Muscle of leg (tissue), 11 donors: Measurements from ENCODE around the gene SIPA1L3. TPM values are rescaled to one million over a fixed set of nuclear protein-coding genes. Genes with fewer than 3 reads are reported as not detected.

Source experiments
- DNase-seq: peaks from one replicate; pipeline ENCODE4 v3.0.0; 2013
- H3K27ac ChIP-seq: one replicate; pipeline ENCODE4 v1.5.1; 2013; ENCODE audit warnings: mild to moderate bottlenecking, low read length, control low read depth
- H3K27me3 ChIP-seq: one replicate; pipeline ENCODE4 v1.6.1; 2013; ENCODE audit warnings: low read length; ENCODE audit not compliant: control insufficient read depth, insufficient read depth
- H3K36me3 ChIP-seq: one replicate; pipeline ENCODE4 v1.6.1; 2013; ENCODE audit warnings: low read length; ENCODE audit not compliant: control insufficient read depth, insufficient read depth
- H3K4me1 ChIP-seq: one replicate; pipeline ENCODE4 v1.6.1; 2013; ENCODE audit warnings: low read length; ENCODE audit not compliant: control insufficient read depth, insufficient read depth
- H3K4me3 ChIP-seq: one replicate; pipeline ENCODE4 v1.5.1; 2013; ENCODE audit warnings: low read length, control low read depth
- H3K9me3 ChIP-seq: replicated peaks from 2 replicates; pipeline ENCODE4 v1.6.1; 2013; ENCODE audit warnings: low read depth, low read length; ENCODE audit not compliant: control insufficient read depth
- WGBS: methylation state at CpG from one replicate; pipeline ENCODE4 v1.1.5; 2013; ENCODE audit warnings: missing lambda C conversion rate; ENCODE audit not compliant: insufficient coverage; 5-methylcytosine and 5-hydroxymethylcytosine counted together
- polyA plus RNA-seq, 8 donors: library from polyadenylated mRNA; unstranded; fragments of 120-200 nt; gene quantifications; one replicate each; pipeline versions ENCODE4 v1.2.1 to v1.2.3, GENCODE V29; 2013; ENCODE audit warnings: inconsistent platforms in 1 of 8, low replicate concordance in 1 of 8; ENCODE audit not compliant: insufficient read length in 8 of 8, insufficient read depth in 1 of 8
- total RNA-seq: library from RNA; stranded (reverse); fragments of 120-200 nt; gene quantifications from one replicate; pipeline ENCODE4 v1.2.4, GENCODE V29; 2013

Gene SIPA1L3
- total and polyA plus RNA-seq, 9 donors: 6.8 to 13.8 (median 9.1) TPM

DNA sequence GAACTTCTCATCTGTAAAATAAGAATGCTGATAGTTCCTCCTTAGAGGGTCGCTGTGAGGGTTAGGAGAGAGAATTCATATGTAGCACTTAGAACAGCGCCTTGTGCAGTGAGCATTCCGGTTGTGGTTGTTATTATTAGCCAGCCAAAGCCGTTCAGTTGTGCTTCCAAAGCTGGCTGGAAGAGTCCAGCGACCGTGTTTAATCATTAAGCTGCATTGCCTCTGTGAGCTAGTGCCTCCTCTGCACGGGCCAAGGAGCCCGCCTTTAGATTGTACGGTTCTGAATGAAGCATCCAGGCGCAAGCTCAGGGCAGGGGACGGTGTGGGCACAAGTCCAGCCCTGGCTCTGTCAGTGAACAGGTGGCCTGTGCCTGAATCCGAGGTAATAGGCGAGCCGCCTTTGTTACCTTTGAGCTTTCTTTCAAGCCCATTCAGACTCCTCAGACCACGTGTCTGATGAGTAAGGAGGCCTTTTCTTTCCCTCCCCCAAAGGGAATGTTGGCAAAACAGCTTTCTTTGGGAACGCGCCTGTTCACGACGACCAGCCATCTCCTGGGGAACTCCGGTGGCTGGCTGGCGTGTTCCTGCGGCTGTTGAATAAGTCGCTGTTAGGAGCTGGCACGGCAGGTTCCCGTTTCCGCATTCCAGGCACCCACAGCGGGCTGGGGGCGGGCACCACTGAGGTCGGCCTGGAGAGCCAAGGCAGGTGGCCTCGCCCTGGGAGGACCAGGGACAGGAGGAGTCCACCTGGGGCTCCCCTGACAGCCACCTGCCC is 25.1 kb downstream of the SIPA1L3 start:
- peak; percentile 82 for DNase-seq
- WGBS: 22% methylated on average over 22 of the region's 30 CpGs
- H3K27ac ChIP-seq: no peak overlapping the region

DNA sequence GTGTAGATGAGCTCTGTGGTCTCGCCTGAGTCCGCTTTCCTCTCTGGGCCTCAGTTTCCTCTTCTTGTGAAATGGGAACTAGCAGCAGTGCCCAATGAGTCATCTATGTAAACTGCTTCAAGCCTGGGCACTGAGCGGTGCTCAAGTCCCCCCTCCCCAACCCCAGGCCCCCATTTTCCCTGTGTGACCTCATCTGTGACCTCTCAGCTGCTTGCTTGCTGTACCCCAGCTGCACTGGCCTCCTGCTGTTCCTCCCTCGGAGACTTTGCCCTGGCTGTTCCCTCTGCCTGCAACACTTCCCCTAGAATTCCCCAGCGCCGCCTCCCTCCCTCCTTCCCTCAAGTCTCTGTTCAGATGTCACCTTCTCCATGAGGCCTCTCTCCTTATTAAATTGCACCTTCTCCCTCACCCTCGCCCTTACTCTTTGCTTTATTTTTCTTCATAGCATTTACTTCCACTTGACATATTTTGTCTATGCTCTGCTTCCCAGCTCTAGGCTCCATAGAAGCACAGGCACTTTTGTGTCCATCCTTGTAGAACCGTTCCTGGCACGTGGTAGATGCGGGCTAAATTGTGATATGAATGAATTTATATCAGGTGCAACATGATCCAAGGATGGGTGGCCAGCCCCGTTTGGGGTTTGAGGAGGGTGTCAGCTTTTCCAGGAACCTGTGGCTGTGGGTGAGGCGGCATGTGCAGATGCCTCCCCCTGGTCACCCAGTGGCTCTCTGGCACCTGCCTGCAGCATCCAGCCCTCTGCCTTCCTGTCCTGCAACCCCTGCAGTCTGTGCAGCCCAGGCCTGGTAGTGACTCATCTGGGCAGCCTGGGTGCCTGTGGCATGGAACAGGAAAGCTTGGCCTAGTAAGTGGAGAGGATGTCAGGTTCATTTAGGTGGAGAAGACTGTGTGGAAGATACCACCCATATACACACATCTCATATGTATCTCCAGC is 26.3 kb downstream of the SIPA1L3 start:
- no peaks in the 10 kb centered on the region for H3K27me3 ChIP-seq
- peaks cover 10% of the 10 kb centered on the region for H3K9me3 ChIP-seq
- peaks cover 29% of the 10 kb centered on the region for H3K4me1 ChIP-seq
- 74% methylated on average over 8 of the region's 12 CpGs for WGBS
- no peak for DNase-seq
- H3K27ac ChIP-seq: peak overlapping the region; percentile 25
- H3K36me3 ChIP-seq: no peaks in the 10 kb centered on the region
- no peak overlapping the region for H3K4me3 ChIP-seq

More for the DNA sequence above, 25.1 kb downstream of the SIPA1L3 start:
- no peaks in the 10 kb centered on the region for H3K27me3 ChIP-seq
- H3K36me3 ChIP-seq: no peaks in the 10 kb centered on the region
- peaks cover 10% of the 10 kb centered on the region for H3K9me3 ChIP-seq
- no peak overlapping the region for H3K4me3 ChIP-seq
- H3K4me1 ChIP-seq: peaks cover 29% of the 10 kb centered on the region

DNA sequence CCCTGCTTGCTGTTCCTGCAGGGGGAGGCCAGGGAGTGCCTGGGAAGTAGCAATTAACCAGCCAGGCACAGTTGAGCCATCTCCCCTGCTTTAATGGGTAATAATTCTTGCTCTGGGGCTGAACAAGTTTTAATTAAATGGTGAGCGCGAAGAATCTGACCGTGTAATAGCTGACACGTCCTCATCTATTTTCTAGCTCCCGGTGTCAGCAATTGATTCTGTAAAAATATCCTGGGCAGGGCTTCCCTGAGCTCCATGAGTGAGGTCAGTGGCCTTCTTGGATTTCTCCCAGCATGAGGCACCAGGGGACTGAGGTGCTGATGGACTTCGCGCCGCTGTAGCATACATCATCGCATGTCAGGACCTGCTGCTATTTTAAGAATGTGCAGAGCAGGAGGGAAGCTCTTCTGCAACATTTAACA is 26.9 kb downstream of the SIPA1L3 start:
- Histone ChIP-seq H3K36me3 (no peaks in the 10 kb centered on the region), H3K4me1 (peaks cover 29% of the 10 kb centered on the region), H3K27ac (peak overlapping the region; percentile 25), H3K4me3 (no peak overlapping the region), H3K27me3 (no peaks in the 10 kb centered on the region), H3K9me3 (peaks cover 12% of the 10 kb centered on the region)
- peak; percentile 82 for DNase-seq
- WGBS: 36% methylated on average over 5 of the region's 9 CpGs

DNA sequence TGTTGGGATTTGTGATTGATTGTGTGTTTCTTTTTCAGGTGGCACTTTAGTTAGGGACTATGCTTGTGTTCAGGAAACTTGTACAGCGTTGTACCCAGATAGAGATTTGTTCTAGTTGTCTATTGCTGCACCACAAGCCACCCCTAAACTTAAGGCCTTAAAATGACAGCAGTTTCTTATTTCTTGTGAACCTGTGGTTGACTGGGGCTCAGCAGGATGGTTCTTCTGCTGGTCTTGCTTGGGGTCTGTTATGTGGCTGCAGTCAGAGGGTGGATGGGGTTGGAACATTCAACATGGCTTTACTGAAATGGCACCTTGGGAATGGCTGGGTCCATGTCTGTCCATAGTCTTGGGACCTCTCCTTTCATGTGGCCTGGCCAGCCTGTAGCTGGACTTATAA is 28.3 kb downstream of the SIPA1L3 start:
- DNase-seq: no peak
- no CpG with 5 or more reads among the region's 1 CpG for WGBS
- Histone ChIP-seq H3K27me3 (no peaks in the 10 kb centered on the region), H3K4me1 (peaks cover 29% of the 10 kb centered on the region), H3K27ac (no peak overlapping the region), H3K36me3 (no peaks in the 10 kb centered on the region), H3K9me3 (peaks cover 12% of the 10 kb centered on the region), H3K4me3 (no peak overlapping the region)

DNA sequence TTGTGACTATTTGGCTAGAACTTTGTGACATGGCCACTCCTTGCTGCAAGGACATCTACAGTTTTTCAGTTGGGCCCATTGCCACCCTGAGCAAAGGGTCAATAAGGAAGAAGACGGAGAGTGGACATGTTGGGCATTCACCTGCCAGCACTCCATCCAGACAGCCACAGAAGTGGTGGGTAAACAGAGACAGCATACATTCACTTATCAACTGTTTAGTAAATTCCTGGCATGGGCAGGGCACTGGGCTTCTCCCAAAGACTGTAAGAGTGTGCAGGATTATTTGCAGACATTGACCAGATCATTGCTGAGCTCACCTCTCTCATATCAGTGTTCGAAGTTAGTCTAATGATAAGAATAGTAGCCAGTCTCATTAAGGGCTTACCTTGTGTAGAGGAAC is 29.2 kb downstream of the SIPA1L3 start:
- Histone ChIP-seq H3K27me3 (no peaks in the 10 kb centered on the region), H3K27ac (no peak overlapping the region), H3K36me3 (no peaks in the 10 kb centered on the region), H3K4me1 (peaks cover 29% of the 10 kb centered on the region), H3K4me3 (no peak overlapping the region), H3K9me3 (peaks cover 12% of the 10 kb centered on the region)
- no peak for DNase-seq
- no CpG with 5 or more reads among the region's 2 CpGs for WGBS

DNA sequence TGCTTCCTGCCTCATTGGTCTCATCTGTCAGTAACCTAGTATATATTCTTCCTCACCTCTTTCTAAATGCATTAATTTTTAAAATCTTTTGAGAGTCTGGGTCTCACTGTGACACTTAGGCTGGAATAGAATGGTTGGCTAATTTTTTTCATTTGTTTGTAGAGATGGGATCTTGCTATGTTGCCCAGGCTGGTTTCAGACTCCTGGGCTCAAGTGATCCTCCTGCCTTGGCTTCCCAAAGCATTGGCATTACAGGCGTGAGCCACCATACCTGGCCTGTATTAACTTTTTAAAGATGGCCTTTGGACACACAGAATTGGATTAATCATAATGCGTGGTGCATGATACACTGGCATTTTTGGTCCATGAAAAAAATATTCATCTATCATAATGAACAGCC is 29.9 kb downstream of the SIPA1L3 start:
- WGBS: 100% methylated on average over 1 of the region's 2 CpGs
- no peak overlapping the region for H3K4me3 ChIP-seq
- peaks cover 12% of the 10 kb centered on the region for H3K9me3 ChIP-seq
- H3K27ac ChIP-seq: no peak overlapping the region
- H3K36me3 ChIP-seq: no peaks in the 10 kb centered on the region
- DNase-seq: no peak
- no peaks in the 10 kb centered on the region for H3K27me3 ChIP-seq
- peaks cover 23% of the 10 kb centered on the region for H3K4me1 ChIP-seq

DNA sequence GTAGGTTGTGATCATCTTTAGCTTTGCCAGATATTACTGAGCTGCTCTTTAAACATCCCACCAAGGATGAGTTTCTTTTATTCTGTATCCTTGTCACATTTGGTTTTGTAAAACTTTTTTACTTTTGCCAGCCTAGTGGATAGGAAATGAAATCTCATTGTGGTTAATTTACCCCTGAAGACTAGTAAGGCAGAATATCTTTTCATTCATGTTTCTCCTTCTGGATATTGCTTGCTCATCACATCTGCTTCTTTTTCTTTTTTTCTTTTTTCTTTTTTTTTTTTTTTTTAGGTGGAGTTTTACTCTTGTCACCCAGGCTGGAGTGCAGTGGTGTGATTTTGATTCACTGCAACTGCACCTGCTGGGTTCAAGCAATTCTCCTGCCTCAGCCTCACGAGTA is 31.3 kb downstream of the SIPA1L3 start:
- Histone ChIP-seq H3K9me3 (peaks cover 12% of the 10 kb centered on the region), H3K4me1 (peaks cover 8% of the 10 kb centered on the region), H3K36me3 (no peaks in the 10 kb centered on the region), H3K27ac (no peak overlapping the region), H3K4me3 (no peak overlapping the region), H3K27me3 (no peaks in the 10 kb centered on the region)
- DNase-seq: no peak
- whole genome bisulfite sequencing: no CpG with 5 or more reads among the region's 1 CpG

DNA sequence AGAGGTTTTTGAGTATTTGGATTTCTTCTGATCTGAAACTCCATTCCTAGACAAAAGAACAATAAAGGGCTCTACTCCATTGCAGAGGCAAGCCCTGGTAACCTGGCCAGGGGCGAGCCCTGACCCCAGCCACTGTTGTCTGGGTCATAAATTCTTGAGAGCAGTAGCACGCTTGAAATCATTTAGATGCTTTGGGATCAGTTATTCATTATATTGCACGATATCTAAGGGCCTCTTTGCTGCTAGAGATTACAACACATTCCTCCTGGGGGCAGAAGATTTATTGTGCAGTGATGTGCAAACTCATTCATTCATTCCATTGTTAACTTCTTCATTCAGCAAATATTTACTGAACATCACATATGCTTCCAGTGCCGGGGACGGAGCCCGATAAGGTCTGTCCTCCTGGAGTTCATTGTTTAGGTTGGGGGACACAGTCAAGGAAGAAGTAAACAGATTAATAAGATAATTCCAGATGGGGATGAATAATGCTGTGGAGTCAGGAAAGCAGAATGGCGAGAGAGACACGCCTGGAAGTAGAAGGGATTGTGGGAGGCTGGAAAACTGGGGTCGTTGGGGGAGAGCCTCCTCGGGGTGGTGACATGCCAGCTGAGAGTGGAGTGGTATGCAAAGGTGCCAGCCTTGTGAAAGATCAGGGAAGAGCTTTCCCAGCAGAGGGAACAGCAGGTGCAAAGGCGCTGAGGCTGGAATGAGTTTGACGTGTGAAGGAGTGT is 34.9 kb downstream of the SIPA1L3 start:
- WGBS: 80% methylated on average over 7 of the region's 12 CpGs
- H3K9me3 ChIP-seq: peaks cover 2% of the 10 kb centered on the region
- H3K36me3 ChIP-seq: no peaks in the 10 kb centered on the region
- no peaks in the 10 kb centered on the region for H3K27me3 ChIP-seq
- no peak overlapping the region for H3K4me3 ChIP-seq
- DNase-seq: no peak
- H3K4me1 ChIP-seq: no peaks in the 10 kb centered on the region
- no peak overlapping the region for H3K27ac ChIP-seq

DNA sequence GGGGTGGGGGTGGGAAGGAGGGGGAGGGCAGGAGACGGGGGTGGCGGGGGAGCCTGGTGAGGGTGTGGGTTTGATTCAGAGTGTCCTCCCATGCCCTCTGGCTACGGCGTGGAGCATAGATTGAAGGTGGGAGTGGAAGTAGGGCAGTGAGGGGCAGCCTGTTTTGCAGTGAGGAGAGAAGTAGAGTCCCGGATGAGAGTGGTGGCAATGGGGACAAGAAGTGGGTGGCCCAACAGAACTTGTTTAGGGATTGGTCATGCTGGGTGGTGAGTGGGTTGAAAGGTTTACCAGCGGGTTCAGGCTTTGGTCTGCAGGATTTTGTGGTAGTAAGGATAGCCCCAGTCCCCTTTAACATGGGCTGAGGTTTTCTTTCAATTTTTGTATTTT is 35.5 kb downstream of the SIPA1L3 start:
- H3K4me1 ChIP-seq: no peaks in the 10 kb centered on the region
- DNase-seq: no peak
- no peak overlapping the region for H3K4me3 ChIP-seq
- peaks cover 2% of the 10 kb centered on the region for H3K9me3 ChIP-seq
- no peaks in the 10 kb centered on the region for H3K36me3 ChIP-seq
- H3K27me3 ChIP-seq: no peaks in the 10 kb centered on the region
- WGBS: 95% methylated on average over 3 of the region's 6 CpGs
- H3K27ac ChIP-seq: no peak overlapping the region

DNA sequence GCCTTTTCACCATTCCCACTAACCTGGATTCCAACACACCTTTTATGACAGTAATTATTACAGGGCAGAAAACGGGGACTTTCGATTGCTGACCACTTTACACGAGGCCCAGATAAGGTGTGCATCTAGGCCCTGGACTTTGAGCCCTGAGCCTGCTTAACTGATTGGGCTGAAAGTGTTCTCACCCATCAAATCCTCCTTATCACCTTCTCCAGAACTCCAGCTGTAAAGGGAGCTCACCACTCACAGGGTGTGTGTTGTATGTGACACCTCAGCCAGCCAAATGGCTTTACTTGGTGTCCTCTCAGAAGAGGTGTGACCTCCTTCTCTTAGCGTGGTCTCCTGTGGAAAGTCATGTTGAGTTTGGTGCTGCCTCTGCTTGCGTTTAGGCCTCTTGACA is 36.5 kb downstream of the SIPA1L3 start:
- H3K27me3 ChIP-seq: no peaks in the 10 kb centered on the region
- H3K27ac ChIP-seq: no peak overlapping the region
- peaks cover 2% of the 10 kb centered on the region for H3K9me3 ChIP-seq
- no peak overlapping the region for H3K4me3 ChIP-seq
- H3K36me3 ChIP-seq: no peaks in the 10 kb centered on the region
- 71% methylated on average over 4 of the region's 5 CpGs for WGBS
- H3K4me1 ChIP-seq: no peaks in the 10 kb centered on the region
- DNase-seq: no peak
